Duodenal mucosa (tissue), 2 donors: ENCODE results near the gene ALAS2.
"Not testable (repeated sequence)": the region's sequence is repeated elsewhere in the genome, so short reads cannot be mapped to it uniquely, and the experiment has no call there.

ENCODE experiments used
- H3K27ac ChIP-seq: one replicate; pipeline ENCODE4 v1.7.0; 2013; ENCODE audit warnings: low read depth, low read length
- H3K27me3 ChIP-seq, 2 donors: one replicate each; pipeline ENCODE4 v1.7.0; 2013; ENCODE audit warnings: low read length in 2 of 2, control low read depth in 1 of 2; ENCODE audit not compliant: insufficient read depth in 2 of 2, control insufficient read depth in 1 of 2
- H3K36me3 ChIP-seq, 2 donors: one replicate each; pipeline ENCODE4 v1.7.0; 2013; ENCODE audit warnings: low read length in 2 of 2, control low read depth in 1 of 2; ENCODE audit not compliant: insufficient read depth in 2 of 2, control insufficient read depth in 1 of 2
- H3K4me1 ChIP-seq, 2 donors: one replicate each; pipeline ENCODE4 v1.7.0; 2013; ENCODE audit warnings: low read length in 2 of 2, control low read depth in 1 of 2; ENCODE audit not compliant: insufficient read depth in 2 of 2, control insufficient read depth in 1 of 2
- H3K4me3 ChIP-seq, 2 donors: one replicate each; pipeline ENCODE4 v1.7.0; 2013; ENCODE audit warnings: low read length in 2 of 2, low read depth in 1 of 2
- H3K9ac ChIP-seq, 2 donors: one replicate each; pipeline ENCODE4 v1.7.0; 2013; ENCODE audit warnings: low read length in 2 of 2, low read depth in 1 of 2
- H3K9me3 ChIP-seq, 2 donors: one replicate each; pipeline ENCODE4 v1.7.0; 2013; ENCODE audit warnings: low read length in 2 of 2, control low read depth in 1 of 2; ENCODE audit not compliant: control insufficient read depth in 1 of 2

ALAS2 gene

GRCh38 chrX:55030271-55031205, at the start of gene ALAS2:
Gene ALAS2, minus strand, starts transcription at chrX:55030977. Its CDS starts 4,977 bp downstream, at chrX:55026000.
- H3K36me3 ChIP-seq, result no peaks in the 10 kb centered on the region
- no peak within 1 kb of the TSS for H3K27ac ChIP-seq
- no peaks in the 10 kb centered on the region for H3K4me1 ChIP-seq
- no peaks in the 10 kb centered on the region for H3K27me3 ChIP-seq
- H3K4me3 ChIP-seq, result no peak within 1 kb of the TSS
- H3K9me3 ChIP-seq, result no peaks in the 10 kb centered on the region
- H3K9ac ChIP-seq, result no peak within 1 kb of the TSS

DNA sequence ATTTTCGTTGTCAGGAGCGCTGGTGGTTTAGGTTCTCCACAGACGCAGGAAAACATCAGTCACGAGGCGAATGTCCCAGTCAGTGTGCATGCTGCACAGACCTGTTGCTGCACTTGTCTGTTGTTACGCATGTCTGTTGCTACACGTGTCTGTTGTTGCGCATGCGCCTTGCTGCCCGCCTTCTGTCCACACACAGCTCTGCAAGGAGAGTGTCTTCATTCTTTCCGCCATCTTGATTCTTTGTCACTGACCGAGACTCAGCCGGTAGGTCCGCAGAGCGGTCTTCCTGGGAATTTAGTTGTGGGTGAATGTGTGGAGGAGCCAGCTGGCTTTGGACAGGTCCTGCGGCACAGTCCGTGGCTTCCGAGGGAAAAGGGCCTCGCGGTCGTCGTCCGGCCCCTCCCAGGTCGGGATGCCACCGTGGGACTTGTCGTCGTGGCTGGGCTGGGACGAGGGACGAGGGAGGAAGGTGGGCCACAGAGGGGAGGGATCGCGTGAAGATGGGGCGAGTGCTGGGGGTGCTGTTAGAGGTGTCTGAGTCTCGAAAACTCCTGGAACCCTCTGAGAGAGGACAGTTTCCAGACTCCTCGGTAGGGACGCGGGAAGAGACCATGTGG, 44.2 kb upstream of the ALAS2 start, which contains the start of gene PAGE2B:
Gene PAGE2B, plus strand, starts transcription at position 180 of the 617 bp plus-strand sequence. CDS start 1,012 bp downstream, outside the sequence.
- no peaks in the 10 kb centered on the region for H3K4me1 ChIP-seq
- H3K9ac ChIP-seq, result no peak within 1 kb of the TSS
- no peak within 1 kb of the TSS for H3K27ac ChIP-seq
- no peak within 1 kb of the TSS for H3K4me3 ChIP-seq
- H3K9me3 ChIP-seq, result no peaks in the 10 kb centered on the region
- H3K27me3 ChIP-seq, result no peaks in the 10 kb centered on the region
- H3K36me3 ChIP-seq, result no peaks in the 10 kb centered on the region

DNA sequence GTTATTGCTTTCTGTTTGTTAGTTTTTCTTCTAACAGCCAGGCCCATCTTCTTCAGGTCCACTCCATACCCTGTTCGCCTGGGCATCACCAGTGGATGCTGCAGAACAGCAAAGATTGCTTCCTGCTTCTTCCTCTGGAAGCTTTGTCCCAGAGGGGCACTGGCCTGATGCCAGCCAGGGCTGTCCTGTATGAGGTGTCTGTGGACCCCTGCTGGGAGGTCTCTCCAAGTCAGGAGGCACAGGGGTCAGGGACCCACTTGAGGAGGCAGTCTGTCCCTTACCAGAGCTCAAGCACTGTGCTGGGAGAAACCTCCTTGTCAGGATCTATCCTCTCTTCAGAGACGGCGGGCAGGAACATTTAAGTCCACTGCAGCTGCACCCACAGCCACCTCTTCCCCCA, 41.5 kb upstream of the ALAS2 start:
- H3K9me3 ChIP-seq, result no peaks in the 10 kb centered on the region
- H3K9ac ChIP-seq, result no peak overlapping the region

GRCh38 chrX:55067180-55067579, 36.4 kb upstream of the ALAS2 start:
- H3K27ac ChIP-seq, H3K4me1 ChIP-seq, H3K9ac ChIP-seq, H3K4me3 ChIP-seq, H3K9me3 ChIP-seq, H3K27me3 ChIP-seq, H3K36me3 ChIP-seq: not testable (repeated sequence)

More for the DNA sequence above, 41.5 kb upstream of the ALAS2 start:
- Histone ChIP-seq H3K4me3 (no peak overlapping the region), H3K27me3 (no peaks in the 10 kb centered on the region), H3K36me3 (no peaks in the 10 kb centered on the region), H3K4me1 (no peaks in the 10 kb centered on the region), H3K27ac (no peak overlapping the region)

- no peaks in the 10 kb centered on the region for H3K36me3 ChIP-seq
- peak overlapping the region in 1 of 2 donors; percentile 40 for H3K4me3 ChIP-seq
- H3K27ac ChIP-seq, result no peak overlapping the region
- H3K9ac ChIP-seq, result no peak overlapping the region
- no peaks in the 10 kb centered on the region for H3K27me3 ChIP-seq
- H3K9me3 ChIP-seq, result no peaks in the 10 kb centered on the region
- no peaks in the 10 kb centered on the region for H3K4me1 ChIP-seq
These were observed 27.0 kb upstream of the ALAS2 start for GRCh38 chrX:55057675-55058249.

DNA sequence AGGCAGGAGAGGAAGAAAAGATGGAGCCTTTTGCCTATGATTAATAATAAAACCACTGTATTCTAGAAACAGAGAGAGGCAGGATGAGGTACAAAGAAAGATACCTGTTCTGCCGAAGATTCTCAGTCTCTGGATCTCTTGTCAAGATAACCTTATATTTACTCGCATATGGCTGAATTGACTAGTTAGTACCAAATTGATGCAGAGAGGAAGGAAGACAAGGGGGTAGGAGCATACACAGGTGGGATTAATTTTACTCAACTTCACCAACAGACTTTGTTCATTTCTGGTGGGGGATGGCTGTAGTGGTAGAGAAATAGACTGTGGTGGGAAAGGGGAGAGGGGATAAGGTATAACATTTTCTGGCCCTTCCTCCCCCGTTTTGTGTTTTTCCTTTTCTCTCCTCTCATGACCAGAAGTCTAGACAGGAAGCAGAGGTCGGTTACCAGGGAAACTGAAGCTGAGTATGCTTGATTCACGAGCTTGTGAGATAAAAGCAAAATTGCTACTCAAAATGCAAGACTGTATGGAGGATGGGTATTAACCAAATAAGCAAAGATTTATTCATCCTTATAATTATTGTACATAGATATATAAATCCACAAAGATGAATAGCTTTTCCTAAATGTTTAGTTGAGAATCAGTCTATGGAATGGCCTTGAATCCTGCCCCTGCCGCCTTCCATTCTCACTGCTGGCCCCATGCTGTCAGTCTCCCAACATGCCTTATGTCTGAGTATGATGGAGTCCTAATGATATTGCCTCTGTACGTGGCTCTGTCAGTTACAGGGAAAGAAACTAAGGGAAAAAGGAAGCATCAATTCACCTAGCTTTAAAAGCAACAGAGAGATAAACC, 26.3 kb upstream of the ALAS2 start:
- H3K9me3 ChIP-seq, result no peaks in the 10 kb centered on the region
- H3K36me3 ChIP-seq, result no peaks in the 10 kb centered on the region
- H3K4me1 ChIP-seq, result no peaks in the 10 kb centered on the region
- peak overlapping the region in 1 of 2 donors; percentile 40 for H3K4me3 ChIP-seq
- no peak overlapping the region for H3K27ac ChIP-seq
- no peaks in the 10 kb centered on the region for H3K27me3 ChIP-seq
- H3K9ac ChIP-seq, result no peak overlapping the region

- not testable (repeated sequence) for H3K9me3 ChIP-seq, H3K4me3 ChIP-seq, H3K27me3 ChIP-seq, H3K4me1 ChIP-seq, H3K9ac ChIP-seq, H3K36me3 ChIP-seq, H3K27ac ChIP-seq
These were observed 19.8 kb upstream of the ALAS2 start for GRCh38 chrX:55050599-55050998.

GRCh38 chrX:55041514-55041913, 10.7 kb upstream of the ALAS2 start:
- Histone ChIP-seq H3K9ac (no peak overlapping the region), H3K36me3 (no peaks in the 10 kb centered on the region), H3K4me1 (no peaks in the 10 kb centered on the region)

DNA sequence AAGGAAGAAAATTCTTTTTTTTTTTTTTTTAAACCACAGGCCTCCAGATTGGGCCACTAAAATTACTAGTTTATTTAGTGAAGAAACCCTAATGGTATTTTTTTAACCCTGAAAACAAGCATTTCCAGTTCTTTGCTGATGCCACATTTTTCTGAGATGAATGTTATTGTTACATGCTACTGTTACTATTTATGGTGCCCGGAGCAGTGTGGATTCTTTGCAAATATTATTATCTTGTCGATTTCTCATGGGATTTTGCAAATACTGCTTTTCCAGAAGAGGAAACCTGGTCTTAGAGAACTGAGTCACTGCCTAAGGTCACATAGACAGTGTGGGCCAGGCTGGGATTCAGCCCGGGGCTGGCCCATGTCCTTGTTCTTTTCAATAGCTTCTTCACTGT, 8.7 kb upstream of the ALAS2 start:
- Histone ChIP-seq H3K36me3 (no peaks in the 10 kb centered on the region), H3K27me3 (no peaks in the 10 kb centered on the region), H3K9me3 (no peaks in the 10 kb centered on the region), H3K27ac (no peak overlapping the region), H3K4me1 (no peaks in the 10 kb centered on the region), H3K4me3 (no peak overlapping the region), H3K9ac (no peak overlapping the region)

More at GRCh38 chrX:55041514-55041913, 10.7 kb upstream of the ALAS2 start:
- Histone ChIP-seq H3K27me3 (no peaks in the 10 kb centered on the region), H3K4me3 (no peak overlapping the region), H3K9me3 (no peaks in the 10 kb centered on the region), H3K27ac (no peak overlapping the region)
